K562 (cell line): ENCODE results near the gene MCC. TPM values are rescaled to one million over a fixed set of nuclear protein-coding genes. Genes with fewer than 3 reads are reported as not detected.
A peak's percentile ranks its signal among the peaks of the same experiment; 100 is the strongest.

Experiments used
- GTF2A2 ChIP-seq: IDR thresholded peaks from 2 replicates; pipeline ENCODE4 v1.6.1; 2016; ENCODE audit warnings: mild to moderate bottlenecking, missing genetic modification characterization, missing compliant biosample characterization
- KLF16 ChIP-seq: IDR thresholded peaks from 2 replicates; pipeline ENCODE4 v1.6.1; 2016; ENCODE audit warnings: antibody characterized with exemption
- MAFG ChIP-seq: fragments of 450-650 bp; conservative IDR thresholded peaks from 2 replicates; pipeline ENCODE4 v1.6.1; 2016; ENCODE audit warnings: missing genetic modification characterization, missing compliant biosample characterization
- MTA3 ChIP-seq: fragments of 450-650 bp; formaldehyde crosslinking; IDR thresholded peaks from 2 replicates; pipeline ENCODE4 v1.6.1; 2017; ENCODE audit warnings: mild to moderate bottlenecking, borderline replicate concordance
- NCOA6 ChIP-seq: fragments of 450-650 bp; IDR thresholded peaks from 2 replicates; pipeline ENCODE4 v1.6.1; 2017; ENCODE audit warnings: mild to moderate bottlenecking
- SMARCA4 ChIP-seq: fragments of 450-650 bp; IDR thresholded peaks from 2 replicates; pipeline ENCODE4 v1.6.1; 2016
- ZNF175 ChIP-seq: fragments of 200-800 bp; sonication (Bioruptor generic); IDR thresholded peaks from 2 replicates; pipeline ENCODE4 v1.6.1; 2016; ENCODE audit warnings: low read depth, mild to moderate bottlenecking, missing genetic modification characterization, missing compliant biosample characterization
- ZNF408 ChIP-seq: fragments of 250-450 bp; sonication (Bioruptor Pico); IDR thresholded peaks from 2 replicates; pipeline ENCODE4 v1.4.0; 2020; ENCODE audit warnings: low read depth, mild to moderate bottlenecking, moderate library complexity
- ZZZ3 ChIP-seq: fragments of 450-650 bp; IDR thresholded peaks from 2 replicates; pipeline ENCODE4 v1.6.1; 2016; ENCODE audit warnings: antibody characterized with exemption, mild to moderate bottlenecking, moderate library complexity
- polyA plus RNA-seq, 8 experiments: library from polyadenylated mRNA; depleted of rRNA in 4 of 8; stranded (reverse) in 5 of 8; unstranded in 3 of 8; fragments of >200 nt; fragmentation: Nextera tagmentation in 2 of 8; fragmentation: Illumina TruSeq in 1 of 8; extraction: Ambion mirVana in 2 of 8; extraction: Trizol in 1 of 8; gene quantifications; 2 replicates each; pipeline versions ENCODE4 v1.2.1 to v1.2.3, GENCODE V29; 2011 to 2014; ENCODE audit warnings: inconsistent platforms in 1 of 8, missing spikeins in 1 of 8
- total RNA-seq, 7 experiments: library from RNA; depleted of rRNA in 6 of 7; stranded (reverse); fragments of >200 nt in 6 of 7; fragmentation: Illumina TruSeq in 2 of 7; extraction: Trizol in 2 of 7; gene quantifications; 2 replicates each; pipeline versions ENCODE4 v1.2.1 to v1.2.3, GENCODE V29; 2011 to 2021; ENCODE audit warnings: low replicate concordance in 1 of 7
- TF ChIP-seq, protein P1 (sequence below): fragments of 150-350 bp; IDR thresholded peaks from 2 replicates; pipeline ENCODE4 v1.6.1; 2014; ENCODE audit warnings: low read depth, mild to moderate bottlenecking, low read length, borderline replicate concordance
- TF ChIP-seq, protein P2 (sequence below), 2 experiments: fragments of 450-650 bp; IDR thresholded peaks; 2 replicates each; pipeline ENCODE4 v1.6.1; 2016
- TF ChIP-seq, protein P3 (sequence below): fragments of 200-600 bp; sonication (generic); IDR thresholded peaks from one replicate; pipeline ENCODE4 v1.6.1; 2012; ENCODE audit warnings: mild to moderate bottlenecking, low read depth, low read length, inconsistent platforms

The MCC gene
- total and polyA plus RNA-seq, 9 of the 15 experiments (the other 6 are each of a cell fraction or from before 2014, with no cell fraction given), result 0.04 to 0.24 (median 0.06) TPM; not detected in 1

- TF ChIP-seq, protein P1, sequence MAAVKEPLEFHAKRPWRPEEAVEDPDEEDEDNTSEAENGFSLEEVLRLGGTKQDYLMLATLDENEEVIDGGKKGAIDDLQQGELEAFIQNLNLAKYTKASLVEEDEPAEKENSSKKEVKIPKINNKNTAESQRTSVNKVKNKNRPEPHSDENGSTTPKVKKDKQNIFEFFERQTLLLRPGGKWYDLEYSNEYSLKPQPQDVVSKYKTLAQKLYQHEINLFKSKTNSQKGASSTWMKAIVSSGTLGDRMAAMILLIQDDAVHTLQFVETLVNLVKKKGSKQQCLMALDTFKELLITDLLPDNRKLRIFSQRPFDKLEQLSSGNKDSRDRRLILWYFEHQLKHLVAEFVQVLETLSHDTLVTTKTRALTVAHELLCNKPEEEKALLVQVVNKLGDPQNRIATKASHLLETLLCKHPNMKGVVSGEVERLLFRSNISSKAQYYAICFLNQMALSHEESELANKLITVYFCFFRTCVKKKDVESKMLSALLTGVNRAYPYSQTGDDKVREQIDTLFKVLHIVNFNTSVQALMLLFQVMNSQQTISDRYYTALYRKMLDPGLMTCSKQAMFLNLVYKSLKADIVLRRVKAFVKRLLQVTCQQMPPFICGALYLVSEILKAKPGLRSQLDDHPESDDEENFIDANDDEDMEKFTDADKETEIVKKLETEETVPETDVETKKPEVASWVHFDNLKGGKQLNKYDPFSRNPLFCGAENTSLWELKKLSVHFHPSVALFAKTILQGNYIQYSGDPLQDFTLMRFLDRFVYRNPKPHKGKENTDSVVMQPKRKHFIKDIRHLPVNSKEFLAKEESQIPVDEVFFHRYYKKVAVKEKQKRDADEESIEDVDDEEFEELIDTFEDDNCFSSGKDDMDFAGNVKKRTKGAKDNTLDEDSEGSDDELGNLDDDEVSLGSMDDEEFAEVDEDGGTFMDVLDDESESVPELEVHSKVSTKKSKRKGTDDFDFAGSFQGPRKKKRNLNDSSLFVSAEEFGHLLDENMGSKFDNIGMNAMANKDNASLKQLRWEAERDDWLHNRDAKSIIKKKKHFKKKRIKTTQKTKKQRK, result no peak
- TF ChIP-seq GTF2A2, result no peak
- no peak for TF ChIP-seq NCOA6
- peak; percentile 54; the same call in 1 of the 2 replicates for TF ChIP-seq SMARCA4
- no peak for TF ChIP-seq ZNF408 (CRISPR knock-in tag)
- TF ChIP-seq ZNF175 (CRISPR knock-in tag), result peak; percentile 71
- no peak for TF ChIP-seq ZZZ3
- TF ChIP-seq, protein P2, sequence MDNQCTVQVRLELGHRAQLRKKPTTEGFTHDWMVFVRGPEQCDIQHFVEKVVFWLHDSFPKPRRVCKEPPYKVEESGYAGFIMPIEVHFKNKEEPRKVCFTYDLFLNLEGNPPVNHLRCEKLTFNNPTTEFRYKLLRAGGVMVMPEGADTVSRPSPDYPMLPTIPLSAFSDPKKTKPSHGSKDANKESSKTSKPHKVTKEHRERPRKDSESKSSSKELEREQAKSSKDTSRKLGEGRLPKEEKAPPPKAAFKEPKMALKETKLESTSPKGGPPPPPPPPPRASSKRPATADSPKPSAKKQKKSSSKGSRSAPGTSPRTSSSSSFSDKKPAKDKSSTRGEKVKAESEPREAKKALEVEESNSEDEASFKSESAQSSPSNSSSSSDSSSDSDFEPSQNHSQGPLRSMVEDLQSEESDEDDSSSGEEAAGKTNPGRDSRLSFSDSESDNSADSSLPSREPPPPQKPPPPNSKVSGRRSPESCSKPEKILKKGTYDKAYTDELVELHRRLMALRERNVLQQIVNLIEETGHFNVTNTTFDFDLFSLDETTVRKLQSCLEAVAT (IDR thresholded peaks at IDR 0.05), result no peak
- no peak for TF ChIP-seq MTA3
- 0 out of 2 replicates have a peak, but pooled peaks have one; percentile 41 for TF ChIP-seq MAFG (tag)
- TF ChIP-seq, protein P3, sequence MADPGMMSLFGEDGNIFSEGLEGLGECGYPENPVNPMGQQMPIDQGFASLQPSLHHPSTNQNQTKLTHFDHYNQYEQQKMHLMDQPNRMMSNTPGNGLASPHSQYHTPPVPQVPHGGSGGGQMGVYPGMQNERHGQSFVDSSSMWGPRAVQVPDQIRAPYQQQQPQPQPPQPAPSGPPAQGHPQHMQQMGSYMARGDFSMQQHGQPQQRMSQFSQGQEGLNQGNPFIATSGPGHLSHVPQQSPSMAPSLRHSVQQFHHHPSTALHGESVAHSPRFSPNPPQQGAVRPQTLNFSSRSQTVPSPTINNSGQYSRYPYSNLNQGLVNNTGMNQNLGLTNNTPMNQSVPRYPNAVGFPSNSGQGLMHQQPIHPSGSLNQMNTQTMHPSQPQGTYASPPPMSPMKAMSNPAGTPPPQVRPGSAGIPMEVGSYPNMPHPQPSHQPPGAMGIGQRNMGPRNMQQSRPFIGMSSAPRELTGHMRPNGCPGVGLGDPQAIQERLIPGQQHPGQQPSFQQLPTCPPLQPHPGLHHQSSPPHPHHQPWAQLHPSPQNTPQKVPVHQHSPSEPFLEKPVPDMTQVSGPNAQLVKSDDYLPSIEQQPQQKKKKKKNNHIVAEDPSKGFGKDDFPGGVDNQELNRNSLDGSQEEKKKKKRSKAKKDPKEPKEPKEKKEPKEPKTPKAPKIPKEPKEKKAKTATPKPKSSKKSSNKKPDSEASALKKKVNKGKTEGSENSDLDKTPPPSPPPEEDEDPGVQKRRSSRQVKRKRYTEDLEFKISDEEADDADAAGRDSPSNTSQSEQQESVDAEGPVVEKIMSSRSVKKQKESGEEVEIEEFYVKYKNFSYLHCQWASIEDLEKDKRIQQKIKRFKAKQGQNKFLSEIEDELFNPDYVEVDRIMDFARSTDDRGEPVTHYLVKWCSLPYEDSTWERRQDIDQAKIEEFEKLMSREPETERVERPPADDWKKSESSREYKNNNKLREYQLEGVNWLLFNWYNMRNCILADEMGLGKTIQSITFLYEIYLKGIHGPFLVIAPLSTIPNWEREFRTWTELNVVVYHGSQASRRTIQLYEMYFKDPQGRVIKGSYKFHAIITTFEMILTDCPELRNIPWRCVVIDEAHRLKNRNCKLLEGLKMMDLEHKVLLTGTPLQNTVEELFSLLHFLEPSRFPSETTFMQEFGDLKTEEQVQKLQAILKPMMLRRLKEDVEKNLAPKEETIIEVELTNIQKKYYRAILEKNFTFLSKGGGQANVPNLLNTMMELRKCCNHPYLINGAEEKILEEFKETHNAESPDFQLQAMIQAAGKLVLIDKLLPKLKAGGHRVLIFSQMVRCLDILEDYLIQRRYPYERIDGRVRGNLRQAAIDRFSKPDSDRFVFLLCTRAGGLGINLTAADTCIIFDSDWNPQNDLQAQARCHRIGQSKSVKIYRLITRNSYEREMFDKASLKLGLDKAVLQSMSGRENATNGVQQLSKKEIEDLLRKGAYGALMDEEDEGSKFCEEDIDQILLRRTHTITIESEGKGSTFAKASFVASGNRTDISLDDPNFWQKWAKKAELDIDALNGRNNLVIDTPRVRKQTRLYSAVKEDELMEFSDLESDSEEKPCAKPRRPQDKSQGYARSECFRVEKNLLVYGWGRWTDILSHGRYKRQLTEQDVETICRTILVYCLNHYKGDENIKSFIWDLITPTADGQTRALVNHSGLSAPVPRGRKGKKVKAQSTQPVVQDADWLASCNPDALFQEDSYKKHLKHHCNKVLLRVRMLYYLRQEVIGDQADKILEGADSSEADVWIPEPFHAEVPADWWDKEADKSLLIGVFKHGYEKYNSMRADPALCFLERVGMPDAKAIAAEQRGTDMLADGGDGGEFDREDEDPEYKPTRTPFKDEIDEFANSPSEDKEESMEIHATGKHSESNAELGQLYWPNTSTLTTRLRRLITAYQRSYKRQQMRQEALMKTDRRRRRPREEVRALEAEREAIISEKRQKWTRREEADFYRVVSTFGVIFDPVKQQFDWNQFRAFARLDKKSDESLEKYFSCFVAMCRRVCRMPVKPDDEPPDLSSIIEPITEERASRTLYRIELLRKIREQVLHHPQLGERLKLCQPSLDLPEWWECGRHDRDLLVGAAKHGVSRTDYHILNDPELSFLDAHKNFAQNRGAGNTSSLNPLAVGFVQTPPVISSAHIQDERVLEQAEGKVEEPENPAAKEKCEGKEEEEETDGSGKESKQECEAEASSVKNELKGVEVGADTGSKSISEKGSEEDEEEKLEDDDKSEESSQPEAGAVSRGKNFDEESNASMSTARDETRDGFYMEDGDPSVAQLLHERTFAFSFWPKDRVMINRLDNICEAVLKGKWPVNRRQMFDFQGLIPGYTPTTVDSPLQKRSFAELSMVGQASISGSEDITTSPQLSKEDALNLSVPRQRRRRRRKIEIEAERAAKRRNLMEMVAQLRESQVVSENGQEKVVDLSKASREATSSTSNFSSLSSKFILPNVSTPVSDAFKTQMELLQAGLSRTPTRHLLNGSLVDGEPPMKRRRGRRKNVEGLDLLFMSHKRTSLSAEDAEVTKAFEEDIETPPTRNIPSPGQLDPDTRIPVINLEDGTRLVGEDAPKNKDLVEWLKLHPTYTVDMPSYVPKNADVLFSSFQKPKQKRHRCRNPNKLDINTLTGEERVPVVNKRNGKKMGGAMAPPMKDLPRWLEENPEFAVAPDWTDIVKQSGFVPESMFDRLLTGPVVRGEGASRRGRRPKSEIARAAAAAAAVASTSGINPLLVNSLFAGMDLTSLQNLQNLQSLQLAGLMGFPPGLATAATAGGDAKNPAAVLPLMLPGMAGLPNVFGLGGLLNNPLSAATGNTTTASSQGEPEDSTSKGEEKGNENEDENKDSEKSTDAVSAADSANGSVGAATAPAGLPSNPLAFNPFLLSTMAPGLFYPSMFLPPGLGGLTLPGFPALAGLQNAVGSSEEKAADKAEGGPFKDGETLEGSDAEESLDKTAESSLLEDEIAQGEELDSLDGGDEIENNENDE, result no peak
- TF ChIP-seq KLF16, result no peak
These were observed 388.4 kb downstream of the MCC start (continued) for GRCh38 chr5:113099822-113100221.
